H9 (cell line): ENCODE data around the gene TRIM9. TPM values are rescaled to one million over a fixed set of nuclear protein-coding genes. Genes with fewer than 3 reads are reported as not detected.

Experiments
- DNase-seq: peaks from one replicate; pipeline ENCODE4 v3.0.0-alpha.2; 2017
- H2AFZ ChIP-seq: one replicate; pipeline ENCODE4 v1.6.1; 2013; ENCODE audit warnings: mild to moderate bottlenecking, low read length, control low read depth, moderate library complexity
- H2AK5ac ChIP-seq: 2 replicates; pipeline ENCODE4 v1.6.1; 2013; ENCODE audit warnings: low read length, control low read depth, mixed read lengths; ENCODE audit not compliant: insufficient read length
- H2BK120ac ChIP-seq: one replicate; pipeline ENCODE4 v1.6.1; 2013; ENCODE audit warnings: low read depth, mild to moderate bottlenecking, low read length, control low read depth, inconsistent platforms; ENCODE audit not compliant: poor library complexity, severe bottlenecking
- H2BK12ac ChIP-seq: 2 replicates; pipeline ENCODE4 v1.6.1; 2013; ENCODE audit warnings: low read length, control low read depth, mixed read lengths, low read depth; ENCODE audit not compliant: insufficient read length
- H2BK15ac ChIP-seq: 2 replicates; pipeline ENCODE4 v1.6.1; 2013; ENCODE audit warnings: low read depth, low read length, control low read depth
- H2BK20ac ChIP-seq: one replicate; pipeline ENCODE4 v1.6.1; 2013; ENCODE audit warnings: low read depth, mild to moderate bottlenecking, low read length, control low read depth, inconsistent platforms; ENCODE audit not compliant: poor library complexity, severe bottlenecking
- H2BK5ac ChIP-seq: 2 replicates; pipeline ENCODE4 v1.6.1; 2013; ENCODE audit warnings: low read length, control low read depth, mixed read lengths; ENCODE audit not compliant: insufficient read length
- H3K14ac ChIP-seq: 2 replicates; pipeline ENCODE4 v1.6.1; 2013; ENCODE audit warnings: low read length, control low read depth; ENCODE audit not compliant: insufficient read depth
- H3K18ac ChIP-seq: 2 replicates; pipeline ENCODE4 v1.6.1; 2013; ENCODE audit warnings: low read depth, mild to moderate bottlenecking, mixed read lengths, low read length, control low read depth; ENCODE audit not compliant: insufficient read length
- H3K23ac ChIP-seq: 2 replicates; pipeline ENCODE4 v1.6.1; 2013; ENCODE audit warnings: low read length, control low read depth, mixed read lengths, low read depth; ENCODE audit not compliant: insufficient read length
- H3K23me2 ChIP-seq: 2 replicates; pipeline ENCODE4 v1.6.1; 2013; ENCODE audit warnings: low read depth, mild to moderate bottlenecking, mixed read lengths, low read length, control low read depth; ENCODE audit not compliant: insufficient read length, poor library complexity, severe bottlenecking
- H3K27ac ChIP-seq: 2 replicates; pipeline ENCODE4 v1.5.1; 2013; ENCODE audit warnings: low read length, control low read depth, mixed read lengths, low read depth; ENCODE audit not compliant: insufficient read length
- H3K27me3 ChIP-seq: 2 replicates; pipeline ENCODE4 v1.6.1; 2013; ENCODE audit warnings: low read length, control low read depth, inconsistent platforms; ENCODE audit not compliant: insufficient read depth
- H3K4ac ChIP-seq: 2 replicates; pipeline ENCODE4 v1.6.1; 2013; ENCODE audit warnings: low read depth, mild to moderate bottlenecking, control low read depth, inconsistent platforms, low read length, moderate library complexity
- H3K4me1 ChIP-seq: 2 replicates; pipeline ENCODE4 v1.6.1; 2013; ENCODE audit warnings: low read length, control low read depth, inconsistent platforms; ENCODE audit not compliant: insufficient read depth
- H3K4me2 ChIP-seq: 2 replicates; pipeline ENCODE4 v1.6.1; 2013; ENCODE audit warnings: low read length, control low read depth, mixed read lengths; ENCODE audit not compliant: insufficient read length, insufficient read depth
- H3K56ac ChIP-seq: 2 replicates; pipeline ENCODE4 v1.6.1; 2013; ENCODE audit warnings: low read depth, mild to moderate bottlenecking, mixed read lengths, low read length, control low read depth; ENCODE audit not compliant: insufficient read length
- H3K79me1 ChIP-seq: 2 replicates; pipeline ENCODE4 v1.6.1; 2013; ENCODE audit warnings: low read depth, mild to moderate bottlenecking, moderate library complexity, low read length, control low read depth, inconsistent platforms; ENCODE audit not compliant: insufficient read depth, poor library complexity, severe bottlenecking
- H3K79me2 ChIP-seq: 2 replicates; pipeline ENCODE4 v1.6.1; 2013; ENCODE audit warnings: low read length, control low read depth, inconsistent platforms; ENCODE audit not compliant: insufficient read depth
- H3K9ac ChIP-seq: 2 replicates; pipeline ENCODE4 v1.6.1; 2013; ENCODE audit warnings: low read length, control low read depth, mixed read lengths; ENCODE audit not compliant: insufficient read length; ENCODE audit errors: extremely low read depth
- H3K9me3 ChIP-seq: one replicate; pipeline ENCODE4 v1.6.1; 2013; ENCODE audit warnings: low read depth, low read length, inconsistent platforms; ENCODE audit not compliant: control insufficient read depth
- H3T11ph ChIP-seq: one replicate; pipeline ENCODE4 v1.6.1; 2013; ENCODE audit warnings: mild to moderate bottlenecking, low read length, control low read depth, inconsistent platforms
- H4K20me1 ChIP-seq: one replicate; pipeline ENCODE4 v1.6.1; 2013; ENCODE audit not compliant: control insufficient read depth, insufficient read length, insufficient read depth
- H4K5ac ChIP-seq: 2 replicates; pipeline ENCODE4 v1.6.1; 2013; ENCODE audit warnings: low read depth, mild to moderate bottlenecking, mixed read lengths, low read length, control low read depth; ENCODE audit not compliant: insufficient read length
- H4K8ac ChIP-seq: replicated peaks from 2 replicates; pipeline ENCODE4 v1.6.1; 2013; ENCODE audit warnings: low read length, control low read depth, mixed read lengths, low read depth; ENCODE audit not compliant: insufficient read length
- H4K91ac ChIP-seq: 2 replicates; pipeline ENCODE4 v1.6.1; 2013; ENCODE audit warnings: low read depth, mild to moderate bottlenecking, moderate library complexity, mixed read lengths, low read length, control low read depth; ENCODE audit not compliant: insufficient read length
- H3K27ac Mint-ChIP-seq, 3 experiments: 2 replicates in 2 of 3; 3 replicates in 1 of 3; pipeline ENCODE4 v1.8.0; 2020 to 2021; ENCODE audit warnings: mixed read lengths in 3 of 3, mild to moderate bottlenecking in 1 of 3, moderate library complexity in 1 of 3
- H3K27me3 Mint-ChIP-seq: 2 replicates; pipeline ENCODE4 v1.8.0; 2021; ENCODE audit warnings: low read depth, mild to moderate bottlenecking, moderate library complexity, mixed read lengths
- H3K36me3 Mint-ChIP-seq, 3 experiments: 2 replicates in 2 of 3; 3 replicates in 1 of 3; pipeline ENCODE4 v1.8.0; 2020 to 2021; ENCODE audit warnings: low read depth in 3 of 3, mixed read lengths in 3 of 3; ENCODE audit not compliant: insufficient read depth in 1 of 3
- H3K4me1 Mint-ChIP-seq, 2 experiments: 2 replicates each; pipeline ENCODE4 v1.8.0; 2020; ENCODE audit warnings: mixed read lengths in 2 of 2
- H3K4me3 Mint-ChIP-seq, 2 experiments: 2 replicates in 1 of 2; 3 replicates in 1 of 2; pipeline ENCODE4 v1.8.0; 2020 to 2021; ENCODE audit warnings: mild to moderate bottlenecking in 2 of 2, mixed read lengths in 2 of 2, moderate library complexity in 1 of 2
- H3K9me3 Mint-ChIP-seq, 2 experiments: 2 replicates in 1 of 2; 3 replicates in 1 of 2; pipeline ENCODE4 v1.8.0; 2020; ENCODE audit warnings: mild to moderate bottlenecking in 2 of 2, mixed read lengths in 2 of 2, moderate library complexity in 1 of 2
- CTCF ChIP-seq: fragments of 200-600 bp; sonication (generic); conservative IDR thresholded peaks from 3 replicates; pipeline ENCODE4 v1.8.0; 2021; ENCODE audit warnings: antibody characterized with exemption, mild to moderate bottlenecking
- WGBS: extraction: QIAGEN DNeasy Blood & Tissue Kit; methylation state at CpG from one replicate; pipeline ENCODE4 v1.1.7; 2013; ENCODE audit warnings: missing lambda C conversion rate, low lambda C conversion rate, mixed read lengths; ENCODE audit not compliant: insufficient read length; ENCODE audit errors: extremely low coverage; 5-methylcytosine and 5-hydroxymethylcytosine counted together
- total RNA-seq: library from RNA; stranded (reverse); gene quantifications from 2 replicates; pipeline ENCODE4 v1.2.1, GENCODE V29; 2021

Gene TRIM9
- total RNA-seq, 1 experiment from 2014 or later, result 0.98 TPM

GRCh38 chr14:51039252-51039651 lies 55.7 kb downstream of the TRIM9 start:
- H4K5ac ChIP-seq, result no peak overlapping the region
- Mint-ChIP-seq H3K9me3 (no peaks in the 10 kb centered on the region), H3K27me3 (no peaks in the 10 kb centered on the region), H3K4me3 (no peak overlapping the region), H3K4me1 (peaks cover 28 to 32% of the 10 kb centered on the region in 2 experiments), H3K27ac (no peak overlapping the region; a peak in 1 of 7 replicates), H3K36me3 (no peaks in the 10 kb centered on the region)
- H3K23me2 ChIP-seq, result no peaks in the 10 kb centered on the region
- H3K4me1 ChIP-seq, result peaks cover 10% of the 10 kb centered on the region; the same call in 1 of the 2 replicates
- H3K23ac ChIP-seq, result no peak overlapping the region
- H2BK20ac ChIP-seq, result no peak overlapping the region
- H3K4ac ChIP-seq, result no peak overlapping the region
- H2AK5ac ChIP-seq, result no peak overlapping the region
- H2BK120ac ChIP-seq, result no peak overlapping the region
- no peaks in the 10 kb centered on the region for H4K20me1 ChIP-seq
- no peak overlapping the region for H2BK15ac ChIP-seq
- no peak overlapping the region for H4K91ac ChIP-seq
- H2BK5ac ChIP-seq, result no peak overlapping the region
- H2BK12ac ChIP-seq, result no peak overlapping the region
- H4K8ac ChIP-seq, result no peak overlapping the region
- H3K9ac ChIP-seq, result no peak overlapping the region
- H3T11ph ChIP-seq, result no peak overlapping the region
- no peaks in the 10 kb centered on the region for H3K9me3 ChIP-seq
- H3K56ac ChIP-seq, result no peak overlapping the region
- DNase-seq, result no peak
- no peak for TF ChIP-seq CTCF
- no peak overlapping the region for H3K27ac ChIP-seq
- H3K79me2 ChIP-seq, result no peaks in the 10 kb centered on the region
- no CpG with 5 or more reads among the region's 7 CpGs for WGBS
- H3K18ac ChIP-seq, result no peak overlapping the region
- H3K27me3 ChIP-seq, result no peaks in the 10 kb centered on the region; the same call in 1 of the 2 replicates
- no peak overlapping the region for H2AFZ ChIP-seq
- no peaks in the 10 kb centered on the region for H3K79me1 ChIP-seq
- H3K14ac ChIP-seq, result no peak overlapping the region
- no peak overlapping the region for H3K4me2 ChIP-seq
